ENCODE measurements around the gene CHDH. TPM values are rescaled to one million over a fixed set of nuclear protein-coding genes. Genes with fewer than 3 reads are reported as not detected.

The CHDH gene
- polyA plus RNA-seq, 2 of the 4 experiments (the other 2 are of a cell fraction) = 1.1 to 2.8 TPM

DNA sequence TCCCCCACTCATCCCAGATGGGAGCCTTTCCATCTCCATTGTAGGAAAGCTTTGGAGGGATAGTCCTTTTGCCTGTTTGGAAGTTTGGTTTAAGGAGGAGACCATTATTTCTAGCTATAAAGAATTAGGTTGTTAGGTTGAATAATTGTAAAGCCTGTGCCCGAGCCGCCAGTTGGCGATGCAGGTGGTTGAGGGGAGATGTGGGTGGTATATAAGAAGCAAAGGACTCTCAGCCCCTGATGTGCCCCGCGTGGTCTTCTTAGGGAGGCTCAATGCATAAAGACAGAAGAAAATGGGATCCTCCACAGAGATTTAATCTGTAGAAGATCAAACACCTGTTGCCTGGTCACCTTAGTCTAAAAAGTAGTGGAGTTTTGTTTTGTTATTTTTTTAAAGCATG is 55.7 kb downstream of the CHDH start (continued):
- TF ChIP-seq MAZ (IDR thresholded peaks at IDR 0.05; ENCODE audit: borderline replicate concordance, low read depth, low read length) (no peak), HOXA7 (CRISPR knock-in tag; IDR thresholded peaks at IDR 0.05) (no peak), RNF2 (IDR thresholded peaks at IDR 0.05; ENCODE audit: borderline replicate concordance, low read depth) (no peak), EHMT2 (IDR thresholded peaks at IDR 0.05; ENCODE audit: low read depth) (no peak), REST (IDR thresholded peaks at IDR 0.05) (no peak), RAD21 (conservative IDR thresholded peaks at IDR 0.05 in 1 of 2, IDR thresholded peaks at IDR 0.05 in 1 of 2) (no peak), POLR2AphosphoS2 (conservative IDR thresholded peaks at IDR 0.05; ENCODE audit: low read length) (no peak)

DNA sequence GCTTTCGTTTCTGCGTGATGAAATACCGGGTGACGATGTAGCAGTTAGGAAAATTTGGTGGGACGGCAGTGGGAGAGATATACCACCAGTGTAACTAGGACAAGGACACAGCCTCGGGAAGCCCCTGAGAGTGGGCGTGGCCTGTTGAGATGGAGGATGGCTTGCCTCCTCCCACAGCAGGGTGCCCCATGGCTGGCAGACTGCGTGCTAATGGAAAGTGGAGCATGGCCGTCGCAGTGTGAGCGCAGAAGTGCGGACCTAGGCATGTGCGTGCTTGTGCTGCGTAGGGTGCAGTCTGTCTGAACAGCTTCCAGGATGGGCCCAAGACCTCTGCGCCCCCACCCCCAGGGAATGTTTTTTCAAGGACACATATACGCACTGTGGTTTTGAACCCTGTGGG is 56.8 kb downstream of the CHDH start:
- WGBS (ENCODE audit: missing lambda C conversion rate) = 81% methylated on average over 16 of the region's 16 CpGs
- no peak overlapping the region for H3K4me3 ChIP-seq
- ATAC-seq (no peak), FAIRE-seq (no peak), DNase-seq (ENCODE audit: low read depth in 1 of 2, low spot score in 1 of 2) (no peak)
- no peaks in the 10 kb centered on the region for H3K9me3 ChIP-seq
- ChIA-PET CTCF (interaction anchor here (0.6 kb wide), 1 partner anchor 258 kb away, joined by 3 read pairs; no protein-coding TSS in a partner anchor), POLR2A (no interaction called here)
- H3K4me1 ChIP-seq = no peaks in the 10 kb centered on the region
- H3K27ac ChIP-seq = no peak overlapping the region
- no peak overlapping the region for H3K4me2 ChIP-seq
- no peak for TF ChIP-seq CEBPB (IDR thresholded peaks at IDR 0.05)
- TF ChIP-seq RNF2 (IDR thresholded peaks at IDR 0.05; ENCODE audit: borderline replicate concordance, low read depth) = no peak
- TF ChIP-seq FOXS1 (CRISPR knock-in tag; IDR thresholded peaks at IDR 0.05) = no peak
- no peak for TF ChIP-seq EP300 (IDR thresholded peaks at IDR 0.05)
- TF ChIP-seq ZC3H11A (IDR thresholded peaks at IDR 0.05) = no peak
- TF ChIP-seq, protein P1, sequence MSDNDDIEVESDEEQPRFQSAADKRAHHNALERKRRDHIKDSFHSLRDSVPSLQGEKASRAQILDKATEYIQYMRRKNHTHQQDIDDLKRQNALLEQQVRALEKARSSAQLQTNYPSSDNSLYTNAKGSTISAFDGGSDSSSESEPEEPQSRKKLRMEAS (IDR thresholded peaks at IDR 0.05) = no peak
- no peak for TF ChIP-seq PBX3 (IDR thresholded peaks at IDR 0.05)
- no peak for TF ChIP-seq REST (IDR thresholded peaks at IDR 0.05)
- no peak for TF ChIP-seq BCL3 (IDR thresholded peaks at IDR 0.05)
- no peak for TF ChIP-seq NR3C1 (IDR thresholded peaks at IDR 0.05)
- TF ChIP-seq HEYL (CRISPR knock-in tag; IDR thresholded peaks at IDR 0.05) = no peak
- TF ChIP-seq CHD4 (IDR thresholded peaks at IDR 0.05; ENCODE audit: borderline replicate concordance) = no peak
- no peak for TF ChIP-seq NFE2L2 (conservative IDR thresholded peaks at IDR 0.05; ENCODE audit: low read length)
- TF ChIP-seq PHF8 (IDR thresholded peaks at IDR 0.05; ENCODE audit: borderline replicate concordance, low read depth) = no peak
- no peak for TF ChIP-seq RCOR1 (IDR thresholded peaks at IDR 0.05; ENCODE audit: low read depth, low read length)
- no peak for TF ChIP-seq TP53 (CRISPR knock-in tag; IDR thresholded peaks at IDR 0.05)
- TF ChIP-seq ZFP36 (IDR thresholded peaks at IDR 0.05; ENCODE audit: borderline replicate concordance, partially characterized antibody) = no peak
- TF ChIP-seq HMGXB4 (CRISPR knock-in tag; IDR thresholded peaks at IDR 0.05; ENCODE audit: borderline replicate concordance) = no peak
- no peak for TF ChIP-seq HDAC2 (IDR thresholded peaks at IDR 0.05)
- TF ChIP-seq, protein P2, sequence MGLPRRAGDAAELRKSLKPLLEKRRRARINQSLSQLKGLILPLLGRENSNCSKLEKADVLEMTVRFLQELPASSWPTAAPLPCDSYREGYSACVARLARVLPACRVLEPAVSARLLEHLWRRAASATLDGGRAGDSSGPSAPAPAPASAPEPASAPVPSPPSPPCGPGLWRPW (IDR thresholded peaks at IDR 0.05) = no peak

Measured in A549 (cell line).